T-helper 1 cell treated with Interleukin-12 subunit alpha and Interleukin-12 subunit beta and Interleukin-4 antibody, amounts not matched to agents 30 ng/mL and 1 ng/mL, for 36 hours (primary cell): ENCODE data around the gene ZNF142. TPM values are rescaled to one million over a fixed set of nuclear protein-coding genes. Genes with fewer than 3 reads are reported as not detected.

ENCODE experiments used
- intact Hi-C: fragments of 100-400 bp; cut with micrococcal nuclease; formaldehyde crosslinking; loops from one replicate; pipeline ENCODE4 v1.15.1; 2024
- total RNA-seq: library from RNA; stranded (reverse); gene quantifications from 2 replicates; pipeline ENCODE4 v1.2.3, GENCODE V29; 2022

The ZNF142 gene
- total RNA-seq, 1 donor from 2014 or later, result 57.0 TPM

DNA sequence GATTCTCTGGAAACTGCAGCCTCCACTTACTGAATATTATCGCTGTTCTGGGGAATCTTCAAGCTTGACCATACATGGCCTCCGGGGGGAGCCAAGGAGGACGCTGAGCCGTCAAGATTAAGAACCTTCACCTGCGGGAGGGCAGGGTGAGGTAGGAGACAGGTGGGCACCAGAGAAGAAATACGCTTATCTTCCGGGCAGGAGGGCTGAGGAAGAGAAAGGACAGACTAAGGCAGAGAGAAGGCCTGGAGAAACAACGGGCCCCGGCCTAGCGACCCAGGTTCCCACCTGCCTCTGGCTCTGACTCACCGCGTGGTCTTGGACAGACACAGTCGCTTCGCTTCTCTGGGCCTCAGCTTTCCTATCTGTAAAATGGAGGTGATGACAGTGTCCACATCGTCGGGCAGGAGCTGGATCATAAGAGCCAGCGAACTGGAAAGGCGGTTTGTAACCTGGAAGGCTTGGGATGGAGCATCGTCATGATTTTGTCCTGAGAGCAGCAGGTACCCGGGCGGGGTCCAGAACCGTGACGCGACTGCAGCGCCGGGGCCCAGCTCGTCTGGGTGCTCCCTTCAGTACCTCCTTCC is 659 bp downstream of the ZNF142 start:
- intact Hi-C loops, result loop anchor here (1.0 to 5.0 kb wide), 16 partner anchors 10 to 939 kb away; partner anchors contain the start of genes AAMP, CNOT9, DNAJB2 and GMPPA

DNA sequence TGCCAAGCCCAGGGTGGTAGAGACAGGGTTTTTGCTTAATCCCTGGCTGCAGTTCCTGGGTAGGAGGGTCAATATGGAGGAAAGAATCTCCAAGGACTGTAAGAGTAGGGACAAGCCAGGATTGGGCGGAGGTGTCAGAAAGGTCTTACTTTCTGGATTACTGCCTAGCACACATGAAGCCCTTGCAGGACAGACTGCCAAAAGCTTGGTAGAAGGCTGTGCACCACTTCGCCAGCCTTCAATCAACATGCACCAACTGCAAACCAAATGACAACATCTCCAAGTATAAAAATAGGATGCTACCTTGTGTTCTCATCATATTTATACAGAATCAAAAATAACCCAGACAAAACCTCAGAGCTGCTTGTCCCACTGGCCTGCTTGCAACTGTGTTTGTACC is 3.7 kb downstream of the ZNF142 start:
- intact Hi-C loops, result loop anchor here (5.0 kb wide), 2 partner anchors 242 to 942 kb away; partner anchors contain the start of gene STK11IP

DNA sequence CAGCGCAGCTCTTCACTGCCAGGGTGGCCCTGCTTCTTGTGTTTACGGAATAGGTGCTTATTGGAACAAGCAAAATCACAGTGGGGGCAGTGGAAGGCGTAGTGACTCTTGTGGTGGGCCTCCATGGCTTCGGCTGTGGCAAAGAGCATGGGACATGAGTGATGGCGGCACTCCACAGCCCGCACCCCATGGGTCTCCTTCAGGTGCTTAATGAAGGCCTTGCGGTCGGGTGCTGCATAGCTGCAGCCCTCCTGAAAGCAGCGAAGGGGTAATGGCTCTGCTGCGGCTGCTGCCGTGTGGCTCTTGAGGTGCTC is 10.7 kb downstream of the ZNF142 start:
- intact Hi-C loops, result loop anchor here (1.0 to 2.0 kb wide), 10 partner anchors 11 to 462 kb away; partner anchors contain the start of genes BCS1L, CNOT9, TMBIM1 and TTLL4

DNA sequence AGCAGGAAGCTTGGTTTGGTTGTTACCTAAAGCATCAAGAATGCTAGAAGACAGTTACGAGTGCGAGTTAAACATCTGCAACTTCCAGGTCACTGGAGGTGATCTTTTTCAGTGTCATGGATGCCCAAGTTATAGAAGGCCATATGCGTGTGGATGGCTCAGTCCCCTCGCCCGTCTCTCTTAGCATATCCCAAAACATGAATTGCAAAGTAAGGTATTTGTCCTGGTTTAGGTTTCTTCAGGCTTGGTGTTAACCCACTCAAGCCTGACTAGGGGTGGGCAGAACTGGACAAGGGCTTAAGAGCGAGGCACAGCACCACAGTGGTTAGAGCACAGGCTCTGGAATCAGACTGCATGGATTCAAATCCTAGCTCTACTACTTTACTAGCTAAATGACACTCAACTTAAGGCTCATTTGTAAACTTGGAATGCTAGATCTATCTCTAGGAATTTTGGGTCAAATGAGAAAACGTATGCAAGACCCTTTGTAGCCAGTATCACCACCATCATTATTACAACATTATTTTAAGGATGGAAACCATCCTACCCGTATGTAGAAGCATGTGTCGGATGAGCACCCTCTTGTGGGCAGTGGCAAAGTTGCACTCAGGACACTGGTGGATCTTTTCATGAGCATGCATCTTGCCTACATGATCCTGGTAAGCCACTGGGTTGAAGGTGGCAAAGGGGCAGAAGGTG is 11.2 kb downstream of the ZNF142 start:
- intact Hi-C loops, result loop anchor here (1.0 to 2.0 kb wide), 10 partner anchors 11 to 462 kb away; partner anchors contain the start of genes BCS1L, CNOT9, TMBIM1 and TTLL4

DNA sequence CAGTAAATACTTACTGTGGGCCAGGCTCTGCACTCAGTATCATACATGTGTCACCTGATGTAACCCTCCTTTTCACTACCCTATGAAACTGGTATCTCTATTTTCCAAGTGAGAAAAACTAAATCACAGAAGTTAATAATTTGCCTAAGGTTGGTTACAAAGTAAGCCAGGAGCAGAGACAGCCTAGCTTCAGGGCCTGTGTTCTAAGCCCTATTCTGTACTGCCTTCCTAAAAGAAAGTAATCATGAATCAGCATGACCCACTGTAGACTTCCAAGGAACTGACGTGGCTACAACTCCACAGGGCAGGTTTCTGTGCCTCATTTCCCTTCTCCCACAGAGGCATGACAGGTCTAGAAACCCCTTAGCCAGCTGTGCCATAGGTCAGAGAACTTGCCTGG is 14.3 kb downstream of the ZNF142 start:
- intact Hi-C loops, result no loop called here

DNA sequence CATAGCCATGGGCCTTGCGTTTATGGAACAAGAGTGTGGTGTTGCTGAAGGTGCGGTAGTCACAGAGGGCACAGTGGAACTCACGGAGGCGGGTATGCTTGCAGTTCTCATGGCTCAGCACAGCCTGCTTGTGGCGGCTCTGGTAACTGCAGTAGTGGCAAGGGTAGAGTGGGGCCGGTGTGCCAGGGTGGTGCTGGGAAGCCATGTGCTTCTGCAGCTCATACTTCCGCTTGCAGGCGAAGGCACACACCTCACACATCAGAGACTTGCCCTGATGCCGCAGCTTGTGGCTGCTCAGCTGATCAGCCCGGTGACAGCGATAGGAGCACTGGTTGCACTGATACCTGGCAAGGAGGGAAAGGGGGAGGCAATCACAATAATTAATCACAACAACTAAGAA is 14.7 kb downstream of the ZNF142 start:
- intact Hi-C loops, result no loop called here

DNA sequence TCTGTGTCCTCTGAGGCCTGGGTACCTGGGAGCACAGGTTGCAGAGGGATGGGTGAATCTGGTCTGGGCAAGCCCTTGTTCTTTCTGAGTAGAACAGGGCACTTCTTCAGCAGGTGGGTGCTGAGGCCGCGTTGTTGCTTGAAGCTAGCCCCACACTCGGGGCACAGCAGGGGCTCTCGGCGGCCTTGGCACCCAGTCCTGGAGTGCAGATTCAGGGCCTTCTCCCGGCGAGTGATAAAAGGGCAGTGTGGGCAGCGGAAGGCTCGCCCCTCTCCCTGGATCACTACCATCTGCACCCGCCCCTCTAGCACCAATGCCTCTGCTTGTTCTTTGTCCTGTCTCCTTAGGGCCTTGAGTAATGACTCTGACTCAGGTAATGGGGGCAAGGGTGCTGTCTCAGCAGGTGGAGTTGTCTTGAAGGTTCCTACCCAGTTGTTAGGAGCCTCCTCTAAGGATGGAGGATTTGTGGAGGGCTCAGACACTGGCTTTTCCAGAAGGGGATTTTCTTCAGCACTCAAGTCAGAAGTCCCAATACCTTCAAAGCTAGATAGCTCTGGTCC is 15.6 kb downstream of the ZNF142 start:
- intact Hi-C loops, result no loop called here

DNA sequence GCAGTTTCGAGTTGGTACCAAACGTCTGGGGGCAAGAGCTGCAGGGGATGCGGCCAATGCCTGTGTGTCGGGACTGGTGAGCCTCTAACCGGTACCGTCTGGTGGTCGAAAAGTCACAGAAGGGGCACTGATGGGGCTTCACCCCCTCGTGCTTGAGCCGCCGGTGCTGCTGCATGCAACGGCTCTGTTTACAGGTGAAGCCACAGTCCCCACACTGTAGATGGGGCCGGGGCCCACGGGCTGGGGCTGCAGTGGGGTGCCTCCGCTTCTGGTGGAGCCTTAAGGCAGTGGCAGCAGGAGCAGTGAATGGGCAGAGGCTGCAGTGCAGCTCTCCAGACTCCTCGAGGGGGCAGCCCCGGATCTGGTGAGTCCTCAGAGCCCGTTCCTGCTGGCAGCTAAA is 16.6 kb downstream of the ZNF142 start:
- intact Hi-C loops, result no loop called here

DNA sequence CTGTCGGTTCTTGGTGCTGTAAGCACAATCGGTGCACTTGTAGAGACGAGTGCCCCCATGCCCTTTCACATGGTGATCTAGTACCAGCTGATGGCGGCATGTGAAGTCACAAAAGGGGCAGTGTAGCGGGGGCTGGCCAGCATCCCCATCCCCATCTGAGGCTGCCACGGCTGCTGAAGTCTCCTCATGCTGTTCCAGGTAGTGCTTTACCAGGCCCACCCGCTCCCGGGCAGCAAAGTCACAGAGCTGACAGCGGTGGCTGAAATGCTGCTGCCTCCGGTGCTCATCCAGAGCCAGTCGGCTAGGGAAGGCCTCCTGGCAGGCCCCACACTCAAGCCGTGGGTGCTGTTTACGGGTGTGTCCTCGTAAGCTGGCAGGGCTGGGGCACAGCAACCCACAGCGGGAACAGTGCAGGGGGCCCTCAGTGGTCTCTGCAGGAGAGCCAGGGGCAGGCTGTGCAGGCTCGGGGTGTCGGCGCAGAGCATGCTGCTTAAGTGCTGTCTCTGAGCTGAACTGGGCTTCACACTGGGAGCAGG is 17.2 kb downstream of the ZNF142 start:
- intact Hi-C loops, result no loop called here

DNA sequence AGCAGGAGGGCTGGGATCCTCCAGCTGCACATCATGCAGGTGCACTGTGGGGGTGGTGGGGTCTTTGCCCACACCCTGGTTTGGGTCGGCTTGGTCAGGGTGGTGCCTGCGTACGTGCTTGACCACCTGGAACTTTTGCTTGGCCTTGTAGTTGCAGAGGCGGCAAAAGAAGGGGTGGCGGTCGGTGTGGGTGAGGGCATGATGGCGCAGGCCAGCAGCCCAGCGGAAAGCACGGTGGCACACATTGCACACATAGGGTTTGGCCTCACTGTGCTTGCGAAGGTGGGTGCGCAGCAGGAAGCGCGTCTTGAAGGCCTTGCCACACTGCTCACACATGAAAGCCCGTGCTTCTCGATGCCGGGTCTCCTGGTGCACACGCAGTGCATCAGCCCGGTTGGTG is 21.1 kb downstream of the ZNF142 start:
- intact Hi-C loops, result no loop called here

DNA sequence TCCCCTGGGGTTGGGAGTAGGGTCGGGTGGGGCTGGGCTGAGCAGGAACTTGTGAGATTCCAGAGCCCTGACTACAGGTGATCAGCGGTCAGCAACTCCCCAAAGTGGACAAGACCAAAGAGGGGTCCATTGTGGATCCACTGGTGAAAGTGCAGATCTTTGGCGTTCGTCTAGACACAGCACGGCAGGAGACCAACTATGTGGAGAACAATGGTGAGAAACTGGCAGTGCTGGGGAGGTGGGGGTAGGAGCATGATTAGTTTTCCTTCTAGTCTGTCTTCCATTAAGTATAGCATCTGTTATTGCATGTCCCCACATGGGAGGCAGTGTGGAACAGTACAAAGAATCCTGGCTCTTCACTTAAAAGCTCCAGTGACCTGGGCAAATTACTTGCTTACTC is 23.7 kb downstream of the ZNF142 start:
- intact Hi-C loops, result no loop called here

DNA sequence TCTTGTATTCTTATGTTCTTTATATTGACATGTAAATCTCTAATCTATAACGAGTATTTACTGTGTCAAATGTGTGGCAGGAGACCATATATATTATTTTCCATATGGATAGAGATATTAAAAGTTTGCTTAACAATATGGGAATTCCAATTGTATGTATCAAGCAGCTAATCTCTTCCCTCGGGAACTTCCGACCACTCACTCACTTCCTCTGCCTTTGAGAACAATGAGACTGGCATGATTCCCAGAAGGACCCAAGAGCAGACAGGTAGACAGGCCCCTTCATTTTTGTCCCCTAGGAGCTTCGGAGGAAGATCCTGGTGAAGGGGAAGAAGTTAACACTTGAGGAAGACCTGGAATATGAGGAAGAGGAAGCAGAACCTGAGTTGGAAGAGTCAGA is 27.6 kb downstream of the ZNF142 start:
- intact Hi-C loops, result no loop called here

DNA sequence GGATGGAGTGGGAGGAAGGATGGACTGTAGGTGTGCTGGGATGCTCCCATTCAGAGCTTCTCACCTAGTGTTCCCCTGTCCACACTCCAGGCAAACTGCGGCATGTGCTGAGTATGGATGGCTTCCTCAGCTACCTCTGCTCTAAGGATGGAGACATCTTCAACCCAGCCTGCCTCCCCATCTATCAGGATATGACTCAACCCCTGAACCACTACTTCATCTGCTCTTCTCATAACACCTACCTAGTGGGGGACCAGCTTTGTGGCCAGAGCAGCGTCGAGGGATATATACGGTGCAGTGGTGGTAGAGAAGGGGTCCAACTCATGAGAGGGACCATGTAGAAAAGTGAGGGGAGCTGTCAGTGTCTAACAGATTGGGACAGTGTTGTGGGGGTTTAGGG is 31.5 kb downstream of the ZNF142 start:
- intact Hi-C loops, result no loop called here

DNA sequence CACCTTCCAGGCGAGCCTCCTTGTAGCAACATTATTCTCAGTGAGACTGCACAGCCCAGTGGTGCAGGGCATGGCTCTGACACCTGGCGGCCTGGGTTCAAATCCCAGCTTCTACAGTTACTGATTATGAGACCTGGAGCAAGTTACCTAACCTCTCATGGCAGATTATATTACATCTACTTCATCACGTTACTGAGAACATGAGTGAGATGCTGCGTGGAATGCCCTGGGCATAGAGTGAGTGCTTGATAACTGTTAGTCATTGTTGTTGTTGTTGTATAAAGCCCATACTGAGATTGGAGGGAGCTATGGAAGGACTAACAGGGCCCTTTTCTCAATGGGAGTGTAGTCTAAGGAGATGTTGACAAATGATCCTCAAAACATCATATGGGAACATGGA is 33.1 kb downstream of the ZNF142 start:
- intact Hi-C loops, result no loop called here

DNA sequence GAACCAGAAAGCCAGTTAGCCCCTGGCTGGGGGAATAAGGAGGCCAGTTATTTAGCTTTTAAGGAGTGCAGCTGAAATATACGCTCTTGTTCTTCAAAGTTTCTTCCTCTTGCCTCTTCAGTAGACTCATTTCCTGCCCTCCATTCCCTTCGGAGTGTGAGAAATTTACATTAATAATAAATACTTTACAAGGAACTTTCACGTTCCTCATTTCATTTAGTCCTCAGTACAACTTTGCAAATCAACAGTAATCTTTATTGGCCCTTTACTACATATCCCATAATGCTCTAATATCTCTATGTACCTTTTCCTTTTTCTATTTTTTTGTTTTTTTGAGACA is 36.1 kb downstream of the ZNF142 start:
- intact Hi-C loops, result no loop called here

DNA sequence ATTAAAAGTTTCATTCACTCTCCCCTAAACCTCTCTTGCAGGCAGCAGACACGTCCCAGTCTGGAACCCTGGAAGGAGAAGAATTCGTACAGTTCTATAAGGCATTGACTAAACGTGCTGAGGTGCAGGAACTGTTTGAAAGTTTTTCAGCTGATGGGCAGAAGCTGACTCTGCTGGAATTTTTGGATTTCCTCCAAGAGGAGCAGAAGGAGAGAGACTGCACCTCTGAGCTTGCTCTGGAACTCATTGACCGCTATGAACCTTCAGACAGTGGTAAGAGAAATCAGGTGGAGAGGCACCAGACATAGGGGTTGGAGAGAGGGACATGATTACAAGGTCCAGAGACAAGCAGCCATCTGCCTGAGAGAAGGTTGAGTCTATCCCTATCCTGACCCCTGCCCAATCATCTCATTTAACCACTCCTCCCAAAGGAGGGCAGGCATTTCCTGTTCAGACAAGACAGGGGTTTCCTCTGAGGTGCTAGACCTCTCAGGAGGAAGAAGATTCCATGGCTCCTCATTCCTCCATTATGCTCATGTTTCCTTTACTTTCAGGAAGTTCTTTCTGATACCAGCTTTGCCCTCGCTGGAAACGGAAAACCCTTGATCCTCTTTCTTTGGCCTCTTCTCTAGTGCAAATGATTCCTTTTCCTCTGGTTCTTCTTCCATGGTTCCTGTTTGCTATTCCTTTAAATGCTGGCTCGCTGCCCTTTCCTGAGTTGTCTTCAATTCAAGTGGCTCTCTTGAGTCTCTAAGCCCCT is 36.6 kb downstream of the ZNF142 start:
- intact Hi-C loops, result no loop called here

DNA sequence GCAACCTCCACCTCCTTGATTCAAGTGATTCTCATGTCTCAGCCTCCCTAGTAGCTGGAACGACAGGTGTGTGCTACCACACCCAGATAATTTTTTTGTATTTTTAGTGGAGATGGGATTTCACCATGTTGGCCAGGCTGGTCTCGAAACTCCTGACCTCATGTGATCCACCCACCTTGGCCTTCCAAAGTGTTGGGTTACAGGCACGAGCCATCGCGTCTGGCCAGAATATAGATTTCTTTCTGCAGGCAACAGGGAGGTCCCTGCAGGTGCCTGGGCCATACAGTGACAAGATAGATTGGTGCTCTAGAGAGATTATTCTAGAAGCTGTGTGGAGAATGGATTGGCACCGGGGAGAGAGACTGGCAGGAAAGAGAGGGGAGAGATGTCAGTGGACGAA is 38.4 kb downstream of the ZNF142 start:
- intact Hi-C loops, result no loop called here

DNA sequence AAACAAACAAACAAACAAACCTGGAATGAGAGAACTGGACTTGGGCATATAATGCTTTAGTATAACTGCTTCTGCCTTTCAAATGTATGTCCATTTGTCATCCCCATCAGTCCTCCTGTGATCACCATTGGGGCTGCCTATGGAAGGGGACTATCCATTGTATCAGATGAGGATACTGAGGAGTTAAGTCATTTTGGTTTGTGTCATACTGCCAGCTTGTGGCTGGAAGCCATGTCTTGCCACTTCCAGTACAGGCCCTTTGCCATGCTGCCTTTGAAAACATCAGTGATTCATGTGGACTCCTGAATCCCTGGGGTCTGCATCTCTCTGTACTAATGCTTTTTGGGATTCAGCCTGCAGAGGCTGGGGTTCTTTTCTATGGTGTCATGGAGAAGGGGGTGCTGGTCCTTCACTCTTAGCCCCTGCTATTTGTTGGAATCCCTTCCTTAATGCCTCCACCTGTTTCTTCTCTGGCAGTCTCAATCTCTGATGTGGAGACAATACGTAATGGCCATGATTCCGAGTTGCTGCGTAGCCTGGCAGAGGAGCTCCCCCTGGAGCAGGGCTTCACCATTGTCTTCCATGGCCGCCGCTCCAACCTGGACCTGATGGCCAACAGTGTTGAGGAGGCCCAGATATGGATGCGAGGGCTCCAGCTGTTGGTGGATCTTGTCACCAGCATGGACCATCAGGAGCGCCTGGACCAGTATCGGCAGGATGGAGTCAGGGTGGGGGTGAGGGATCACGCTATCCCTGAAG is 41.1 kb downstream of the ZNF142 start:
- intact Hi-C loops, result no loop called here

DNA sequence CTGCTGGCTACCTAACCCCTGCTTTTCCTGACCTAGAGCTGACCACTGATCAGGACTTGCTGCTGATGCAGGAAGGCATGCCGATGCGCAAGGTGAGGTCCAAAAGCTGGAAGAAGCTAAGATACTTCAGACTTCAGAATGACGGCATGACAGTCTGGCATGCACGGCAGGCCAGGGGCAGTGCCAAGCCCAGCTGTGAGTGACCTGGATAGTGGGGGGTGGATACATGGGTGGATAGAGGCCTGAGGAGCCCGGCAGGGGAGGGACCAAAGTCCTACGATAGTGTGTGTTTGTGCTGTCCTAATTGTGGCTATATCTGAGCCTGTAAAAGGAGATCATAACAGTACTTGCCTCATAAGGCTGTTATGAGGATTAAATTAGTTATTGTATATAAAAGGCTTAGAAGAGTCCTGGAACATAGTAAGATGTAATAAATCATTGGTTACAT is 43.5 kb downstream of the ZNF142 start:
- intact Hi-C loops, result no loop called here

DNA sequence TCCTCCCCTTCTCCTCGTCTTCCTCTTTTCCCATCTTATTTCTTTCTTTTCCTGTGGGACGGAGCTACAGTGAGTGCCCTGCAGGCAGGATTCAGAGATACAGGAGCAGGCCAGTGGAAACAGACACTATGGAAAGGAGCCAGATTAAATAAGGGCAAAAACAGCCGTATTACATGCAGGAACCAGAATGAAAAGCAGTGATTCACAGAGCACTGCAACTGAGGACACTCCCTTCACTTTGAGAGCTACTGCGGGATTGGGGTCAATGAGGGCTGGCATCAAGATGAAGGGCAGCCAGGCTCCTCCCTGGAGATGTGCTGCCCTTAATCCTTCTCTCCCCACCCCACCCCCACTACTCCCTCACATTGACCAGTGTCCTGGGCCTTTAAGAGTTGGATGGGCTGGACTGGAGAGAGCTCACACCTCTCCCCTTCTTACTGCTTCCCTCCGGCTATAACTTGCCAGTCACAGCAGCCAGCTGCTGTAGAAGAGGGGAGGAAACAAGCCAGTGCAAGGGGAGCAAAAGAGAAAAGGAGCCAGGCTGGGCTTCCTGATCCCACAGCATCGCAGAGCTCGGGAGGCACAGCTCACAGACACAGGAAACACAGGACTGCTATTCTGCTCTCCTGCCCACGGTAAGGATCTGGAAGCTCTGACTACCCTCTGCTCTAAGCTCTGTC is 51.8 kb downstream of the ZNF142 start, which contains the start of gene PLCD4:
Gene PLCD4 (plus strand): TSS at position 464 of the 680 bp plus-strand sequence. CDS start 7,841 bp downstream, outside the sequence.
- intact Hi-C loops, result no loop called here
